PC-3 (cell line): ENCODE results near the gene ATG5. TPM values are rescaled to one million over a fixed set of nuclear protein-coding genes. Genes with fewer than 3 reads are reported as not detected.

Experiments used
- ATAC-seq: fragments of 200-7000 bp; cut with Tn5 transposase; 2 replicates; pipeline ENCODE4 v1.9.1; 2020; ENCODE audit warnings: mild to moderate bottlenecking, moderate library complexity
- BruUV-seq: library from RNA; stranded (reverse); fragments of 400-500 nt; replicated peaks from 2 replicates; lab custom pipeline; 2021; lab: Mats Ljungman, UMichigan
- CTCF ChIA-PET: fragments of 300-600 bp; sonication (Branson Sonifier 250); formaldehyde crosslinking; loops from one replicate; lab custom pipeline; 2022; ENCODE audit warnings: antibody characterized with exemption; lab: Charles Lee
- POLR2A ChIA-PET: fragments of 300-600 bp; sonication (Branson Sonifier 250); formaldehyde crosslinking; loops from one replicate; lab custom pipeline; 2022; ENCODE audit warnings: antibody characterized with exemption; ENCODE audit not compliant: unreplicated experiment; lab: Charles Lee
- DNase-seq: peaks from one replicate; pipeline ENCODE4 v3.0.0-alpha.2; 2015
- H2AFZ ChIP-seq: fragments of 300-600 bp; sonication (generic); 2 replicates; pipeline ENCODE4 v1.6.0; 2016; ENCODE audit warnings: antibody characterized with exemption, low read length
- H3F3A ChIP-seq: fragments of 300-600 bp; sonication (generic); one replicate; pipeline ENCODE4 v1.6.0; 2017; ENCODE audit warnings: antibody characterized with exemption, low read length, control low read depth, mild to moderate bottlenecking; ENCODE audit not compliant: unreplicated experiment
- H3K27ac ChIP-seq: fragments of 300-600 bp; sonication (generic); 2 replicates; pipeline ENCODE4 v1.5.1; 2016; ENCODE audit warnings: mild to moderate bottlenecking, low read length
- H3K27me3 ChIP-seq: fragments of 300-600 bp; sonication (generic); 2 replicates; pipeline ENCODE4 v1.6.1; 2016; ENCODE audit warnings: low read length, mixed read lengths
- H3K36me3 ChIP-seq: fragments of 300-600 bp; sonication (generic); 2 replicates; pipeline ENCODE4 v1.6.1; 2016; ENCODE audit warnings: low read depth, mixed run types, low read length, mixed read lengths
- H3K4me1 ChIP-seq: fragments of 300-600 bp; sonication (generic); 2 replicates; pipeline ENCODE4 v1.5.1; 2016; ENCODE audit warnings: low read length; ENCODE audit not compliant: insufficient read depth
- H3K4me2 ChIP-seq: fragments of 300-600 bp; sonication (generic); 2 replicates; pipeline ENCODE4 v1.6.0; 2016; ENCODE audit warnings: low read length
- H3K4me3 ChIP-seq: fragments of 300-600 bp; sonication (generic); 2 replicates; pipeline ENCODE4 v1.5.1; 2016; ENCODE audit warnings: mild to moderate bottlenecking, low read length, mixed read lengths
- H3K79me2 ChIP-seq: fragments of 300-600 bp; sonication (generic); 2 replicates; pipeline ENCODE4 v1.6.1; 2017; ENCODE audit warnings: low read length, mixed read lengths
- H3K9ac ChIP-seq: fragments of 300-600 bp; sonication (generic); 2 replicates; pipeline ENCODE4 v1.6.0; 2016; ENCODE audit warnings: mild to moderate bottlenecking, low read length
- H3K9me2 ChIP-seq: fragments of 300-600 bp; sonication (generic); replicated peaks from 2 replicates; pipeline ENCODE4 v1.6.1; 2016; ENCODE audit warnings: mixed run types, low read length, mixed read lengths
- H3K9me3 ChIP-seq: fragments of 300-600 bp; sonication (generic); 2 replicates; pipeline ENCODE4 v1.6.1; 2016; ENCODE audit warnings: low read length, mixed read lengths
- H4K20me1 ChIP-seq: fragments of 300-600 bp; sonication (generic); 2 replicates; pipeline ENCODE4 v1.6.1; 2016; ENCODE audit warnings: low read length, mixed read lengths
- CTCF ChIP-seq: fragments of 300-600 bp; sonication (generic); conservative IDR thresholded peaks from 2 replicates; pipeline ENCODE4 v1.5.1; 2017; ENCODE audit warnings: antibody characterized with exemption, low read depth, mild to moderate bottlenecking, low read length
- EZH2 ChIP-seq: fragments of 300-600 bp; sonication (generic); IDR thresholded peaks from one replicate; pipeline ENCODE4 v1.6.1; 2017; ENCODE audit warnings: antibody characterized with exemption, mild to moderate bottlenecking, low read length; ENCODE audit not compliant: unreplicated experiment
- EZH2phosphoT487 ChIP-seq: fragments of 300-600 bp; sonication (generic); IDR thresholded peaks from 2 replicates; pipeline ENCODE4 v1.6.1; 2018; ENCODE audit warnings: mild to moderate bottlenecking, antibody characterized with exemption, low read length, borderline replicate concordance
- intact Hi-C: fragments of 100-400 bp; cut with micrococcal nuclease; formaldehyde crosslinking; loops from 2 replicates; pipeline ENCODE4 v1.9.0; 2023
- total RNA-seq: library from RNA; depleted of rRNA; stranded (reverse); fragments of >200 nt; gene quantifications from 2 replicates; pipeline ENCODE4 v1.2.3, GENCODE V29; 2014

ATG5 gene
- total RNA-seq, 1 experiment from 2014 or later = 38.8 TPM

DNA sequence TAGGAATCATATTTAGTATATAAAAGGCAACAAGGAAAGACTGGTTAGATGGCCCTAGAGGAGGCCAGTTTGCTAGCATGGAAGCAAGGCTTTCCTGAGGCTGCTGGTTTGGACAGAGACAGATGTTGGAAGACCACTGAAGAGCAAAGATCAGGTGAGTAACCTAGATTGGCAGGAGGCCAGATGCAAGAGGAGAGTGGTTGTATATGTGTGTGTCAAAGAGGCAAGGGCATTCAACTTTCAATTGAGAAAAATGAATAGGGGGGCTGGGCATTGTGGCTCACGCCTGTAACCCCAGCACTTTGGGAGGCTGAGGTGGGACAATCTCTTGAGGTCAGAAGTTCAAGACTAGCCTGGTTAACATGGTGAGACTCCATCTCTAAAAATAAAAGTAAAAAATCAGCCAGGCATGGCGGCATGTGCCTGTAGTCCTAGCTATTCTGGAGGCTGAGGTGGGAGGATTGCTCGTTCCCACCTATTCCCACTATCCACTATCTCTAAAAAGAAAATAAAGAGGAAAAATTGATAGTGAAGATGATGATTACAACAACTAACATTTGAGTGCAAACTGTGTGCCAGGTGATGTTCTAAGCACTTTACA lies 159.6 kb downstream of the ATG5 start:
- H3K4me2 ChIP-seq = no peak overlapping the region
- BruUV-seq = no TSS peak
- H3K79me2 ChIP-seq = no peaks in the 10 kb centered on the region
- DNase-seq (peak; percentile 53), ATAC-seq (no peak)
- H3K4me3 ChIP-seq = no peak overlapping the region
- no peak overlapping the region for H2AFZ ChIP-seq
- H3K36me3 ChIP-seq = no peaks in the 10 kb centered on the region
- H3F3A ChIP-seq = no peaks in the 10 kb centered on the region
- ChIA-PET POLR2A (no interaction called here), CTCF (no interaction called here)
- intact Hi-C loops = no loop called here
- no peaks in the 10 kb centered on the region for H3K9me2 ChIP-seq
- no peaks in the 10 kb centered on the region for H3K27me3 ChIP-seq
- H3K4me1 ChIP-seq = no peaks in the 10 kb centered on the region
- TF ChIP-seq EZH2phosphoT487 = no peak
- TF ChIP-seq CTCF = no peak
- no peak for TF ChIP-seq EZH2
- H4K20me1 ChIP-seq = no peaks in the 10 kb centered on the region
- H3K27ac ChIP-seq = no peak overlapping the region
- H3K9ac ChIP-seq = no peak overlapping the region
- H3K9me3 ChIP-seq = no peaks in the 10 kb centered on the region

DNA sequence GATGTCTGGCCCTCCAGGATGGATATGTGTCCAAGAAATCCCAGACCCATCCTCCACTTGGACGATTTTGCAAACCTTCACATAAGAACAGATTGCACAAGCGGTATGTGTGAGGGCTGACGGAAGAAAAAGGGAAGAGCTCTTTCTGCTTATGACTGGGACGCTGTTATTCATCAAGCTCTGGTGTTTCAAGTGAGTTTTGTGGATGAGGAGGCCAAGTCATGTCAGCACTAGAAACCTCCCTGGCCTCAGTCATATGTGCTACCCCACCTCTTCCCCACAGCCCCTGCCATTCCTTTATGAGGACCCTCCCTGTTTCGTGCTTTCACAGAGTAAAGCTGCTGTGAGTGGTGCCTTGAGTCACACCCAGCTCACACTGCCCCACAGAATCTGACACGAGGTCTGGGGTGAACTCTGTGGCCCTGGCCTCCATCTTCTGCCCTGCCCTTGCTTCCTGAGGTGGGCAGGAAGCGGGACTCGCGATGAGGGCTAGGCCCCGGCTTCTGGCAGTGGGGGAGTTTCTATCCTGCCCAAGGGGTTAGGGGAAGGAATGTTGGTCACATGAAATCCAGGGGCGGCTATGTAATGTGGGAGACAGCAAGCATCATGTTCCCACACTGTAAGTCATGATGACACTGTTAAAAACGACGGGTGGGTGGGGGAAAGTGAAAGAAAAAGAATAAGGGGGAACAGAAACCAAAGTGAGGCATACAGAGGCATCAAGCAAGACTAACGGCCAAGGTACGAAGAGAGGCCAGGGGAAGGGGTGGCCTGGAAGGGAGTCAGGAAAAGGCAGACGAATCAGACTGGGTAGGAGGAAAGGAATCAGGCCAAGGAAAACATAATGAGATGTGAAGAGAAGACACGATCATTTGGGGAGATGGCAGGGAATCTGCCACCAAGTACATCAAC lies 161.3 kb downstream of the ATG5 start:
- Histone ChIP-seq H3K4me2 (no peak overlapping the region), H4K20me1 (no peaks in the 10 kb centered on the region), H3K79me2 (no peaks in the 10 kb centered on the region), H3K9me3 (no peaks in the 10 kb centered on the region), H3K9ac (no peak overlapping the region), H3K27me3 (no peaks in the 10 kb centered on the region), H2AFZ (no peak overlapping the region), H3F3A (no peaks in the 10 kb centered on the region), H3K9me2 (no peaks in the 10 kb centered on the region), H3K36me3 (no peaks in the 10 kb centered on the region), H3K4me3 (no peak overlapping the region), H3K27ac (no peak overlapping the region), H3K4me1 (peaks cover 10% of the 10 kb centered on the region)
- intact Hi-C loops = no loop called here
- TF ChIP-seq EZH2 = no peak
- TF ChIP-seq CTCF = no peak
- TF ChIP-seq EZH2phosphoT487 = no peak
- CTCF ChIA-PET = no interaction called here
- ATAC-seq (no peak), DNase-seq (no peak)
- no TSS peak for BruUV-seq
- POLR2A ChIA-PET = no interaction called here
